SK-N-SH treated with all-trans-retinoic acid at 6 μM for 48 hours (cell line): ENCODE measurements around the gene AMER2.

Experiments
- ATAC-seq: fragments of 200-7000 bp; cut with Tn5 transposase; 3 replicates; pipeline ENCODE4 v1.9.1; 2020; ENCODE audit warnings: mild to moderate bottlenecking, moderate library complexity
- ARNTL ChIP-seq: fragments of 450-650 bp; formaldehyde crosslinking; IDR thresholded peaks from 2 replicates; pipeline ENCODE4 v1.5.0; 2020; ENCODE audit warnings: low read depth, mild to moderate bottlenecking, moderate library complexity, borderline replicate concordance
- CSDC2 ChIP-seq: fragments of 250-450 bp; sonication (Bioruptor Pico); IDR thresholded peaks from 2 replicates; pipeline ENCODE4 v1.5.0; 2020; ENCODE audit warnings: mild to moderate bottlenecking, moderate library complexity
- ESRRG ChIP-seq: fragments of 250-450 bp; sonication (Bioruptor Pico); IDR thresholded peaks from 2 replicates; pipeline ENCODE4 v1.6.1; 2021; ENCODE audit warnings: mild to moderate bottlenecking
- GLIS3 ChIP-seq: fragments of 250-450 bp; sonication (Bioruptor Pico); IDR thresholded peaks from 2 replicates; pipeline ENCODE4 v1.5.0; 2020; ENCODE audit warnings: mild to moderate bottlenecking, moderate library complexity
- ISL1 ChIP-seq: fragments of 250-450 bp; sonication (Bioruptor Pico); IDR thresholded peaks from 2 replicates; pipeline ENCODE4 v2.1.2; 2022; ENCODE audit warnings: mild to moderate bottlenecking, moderate library complexity
- OSR1 ChIP-seq: fragments of 250-450 bp; sonication (Bioruptor Pico); IDR thresholded peaks from 2 replicates; pipeline ENCODE4 v1.8.0; 2022; ENCODE audit warnings: moderate library complexity, mild to moderate bottlenecking, inconsistent platforms
- POU6F1 ChIP-seq: fragments of 250-450 bp; sonication (Bioruptor Pico); IDR thresholded peaks from 2 replicates; pipeline ENCODE4 v1.8.0; 2021; ENCODE audit warnings: low read depth, mild to moderate bottlenecking, moderate library complexity, borderline replicate concordance
- RARB ChIP-seq: fragments of 250-450 bp; sonication (Bioruptor Pico); IDR thresholded peaks from 2 replicates; pipeline ENCODE4 v1.8.0; 2021; ENCODE audit warnings: mild to moderate bottlenecking, moderate library complexity
- SNAI2 ChIP-seq: fragments of 250-450 bp; sonication (Bioruptor Pico); IDR thresholded peaks from 2 replicates; pipeline ENCODE4 v1.5.0; 2020; ENCODE audit warnings: mild to moderate bottlenecking, moderate library complexity
- TCF4 ChIP-seq: fragments of 250-450 bp; sonication (Bioruptor Pico); IDR thresholded peaks from 2 replicates; pipeline ENCODE4 v1.8.0; 2021; ENCODE audit warnings: mild to moderate bottlenecking, moderate library complexity, borderline replicate concordance
- TOX ChIP-seq: fragments of 250-450 bp; sonication (Bioruptor Pico); IDR thresholded peaks from 2 replicates; pipeline ENCODE4 v1.8.0; 2021; ENCODE audit warnings: mild to moderate bottlenecking, moderate library complexity, borderline replicate concordance
- TSHZ2 ChIP-seq: fragments of 250-450 bp; sonication (Bioruptor Pico); IDR thresholded peaks from 2 replicates; pipeline ENCODE4 v1.5.0; 2020; ENCODE audit warnings: mild to moderate bottlenecking, moderate library complexity
- ZFP3 ChIP-seq: fragments of 250-450 bp; sonication (Bioruptor Pico); IDR thresholded peaks from 2 replicates; pipeline ENCODE4 v1.5.0; 2020; ENCODE audit warnings: mild to moderate bottlenecking, moderate library complexity
- ZFP30 ChIP-seq: fragments of 450-650 bp; formaldehyde crosslinking; IDR thresholded peaks from 2 replicates; pipeline ENCODE4 v1.5.0; 2022; ENCODE audit warnings: mild to moderate bottlenecking, moderate library complexity
- ZNF565 ChIP-seq: fragments of 450-650 bp; formaldehyde crosslinking; conservative IDR thresholded peaks from 2 replicates; pipeline ENCODE4 v1.5.0; 2020; ENCODE audit warnings: low read depth, mild to moderate bottlenecking, moderate library complexity
- ZNF70 ChIP-seq: fragments of 450-650 bp; formaldehyde crosslinking; IDR thresholded peaks from 2 replicates; pipeline ENCODE4 v1.5.0; 2020; ENCODE audit warnings: mild to moderate bottlenecking, moderate library complexity
- ZNF8 ChIP-seq: fragments of 450-650 bp; formaldehyde crosslinking; IDR thresholded peaks from 2 replicates; pipeline ENCODE4 v1.5.0; 2020; ENCODE audit warnings: mild to moderate bottlenecking, moderate library complexity
- TF ChIP-seq, protein P1 (sequence below): fragments of 250-450 bp; sonication (Bioruptor Pico); IDR thresholded peaks from 2 replicates; pipeline ENCODE4 v1.5.1; 2021; ENCODE audit warnings: mild to moderate bottlenecking, moderate library complexity
- TF ChIP-seq, protein P2 (sequence below): fragments of 250-450 bp; sonication (Bioruptor Pico); IDR thresholded peaks from 2 replicates; pipeline ENCODE4 v1.5.1; 2020; ENCODE audit warnings: low read depth, mild to moderate bottlenecking, moderate library complexity

AMER2 gene

DNA sequence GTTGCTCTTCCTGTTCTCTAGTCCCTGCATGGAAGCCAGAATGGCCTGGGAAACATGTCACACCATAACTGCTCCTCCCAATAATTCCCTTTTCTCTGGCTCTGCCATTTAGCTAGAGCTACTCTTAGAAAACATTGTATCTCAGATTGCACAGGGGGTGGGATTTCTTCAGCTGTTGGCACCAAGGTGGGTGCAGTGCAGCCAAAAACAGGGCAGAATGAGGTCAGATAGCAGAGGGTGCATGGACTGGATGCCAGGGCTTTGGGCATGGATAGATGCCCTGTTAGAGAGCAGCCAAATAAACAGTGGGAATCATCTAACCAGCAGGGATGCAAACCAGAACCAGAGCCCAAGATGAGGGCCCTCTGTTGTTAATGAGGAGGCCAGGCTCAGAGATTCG, 4.9 kb upstream of the AMER2 start:
- TF ChIP-seq SNAI2 (CRISPR knock-in tag) (no peak), GLIS3 (CRISPR knock-in tag) (no peak), TSHZ2 (CRISPR knock-in tag) (no peak), TCF4 (CRISPR knock-in tag) (no peak), ARNTL (no peak), OSR1 (CRISPR knock-in tag) (no peak), CSDC2 (no peak), ZNF565 (CRISPR knock-in tag) (no peak)
- TF ChIP-seq, protein P1, sequence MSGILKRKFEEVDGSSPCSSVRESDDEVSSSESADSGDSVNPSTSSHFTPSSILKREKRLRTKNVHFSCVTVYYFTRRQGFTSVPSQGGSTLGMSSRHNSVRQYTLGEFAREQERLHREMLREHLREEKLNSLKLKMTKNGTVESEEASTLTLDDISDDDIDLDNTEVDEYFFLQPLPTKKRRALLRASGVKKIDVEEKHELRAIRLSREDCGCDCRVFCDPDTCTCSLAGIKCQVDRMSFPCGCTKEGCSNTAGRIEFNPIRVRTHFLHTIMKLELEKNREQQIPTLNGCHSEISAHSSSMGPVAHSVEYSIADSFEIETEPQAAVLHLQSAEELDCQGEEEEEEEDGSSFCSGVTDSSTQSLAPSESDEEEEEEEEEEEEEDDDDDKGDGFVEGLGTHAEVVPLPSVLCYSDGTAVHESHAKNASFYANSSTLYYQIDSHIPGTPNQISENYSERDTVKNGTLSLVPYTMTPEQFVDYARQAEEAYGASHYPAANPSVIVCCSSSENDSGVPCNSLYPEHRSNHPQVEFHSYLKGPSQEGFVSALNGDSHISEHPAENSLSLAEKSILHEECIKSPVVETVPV, result no peak
- ATAC-seq, result no peak

GRCh38 chr13:25175431-25175830, 3.3 kb upstream of the AMER2 start:
- ATAC-seq, result no peak
- TF ChIP-seq TSHZ2 (CRISPR knock-in tag) (no peak), ZFP3 (no peak), SNAI2 (CRISPR knock-in tag) (no peak), POU6F1 (CRISPR knock-in tag) (no peak), TCF4 (CRISPR knock-in tag) (no peak), OSR1 (CRISPR knock-in tag) (no peak), ARNTL (no peak), RARB (no peak), ESRRG (no peak), ISL1 (CRISPR knock-in tag) (no peak), ZNF70 (no peak), TOX (CRISPR knock-in tag) (no peak), CSDC2 (no peak), ZFP30 (no peak)
- TF ChIP-seq, protein P1, result no peak
- TF ChIP-seq, protein P2, sequence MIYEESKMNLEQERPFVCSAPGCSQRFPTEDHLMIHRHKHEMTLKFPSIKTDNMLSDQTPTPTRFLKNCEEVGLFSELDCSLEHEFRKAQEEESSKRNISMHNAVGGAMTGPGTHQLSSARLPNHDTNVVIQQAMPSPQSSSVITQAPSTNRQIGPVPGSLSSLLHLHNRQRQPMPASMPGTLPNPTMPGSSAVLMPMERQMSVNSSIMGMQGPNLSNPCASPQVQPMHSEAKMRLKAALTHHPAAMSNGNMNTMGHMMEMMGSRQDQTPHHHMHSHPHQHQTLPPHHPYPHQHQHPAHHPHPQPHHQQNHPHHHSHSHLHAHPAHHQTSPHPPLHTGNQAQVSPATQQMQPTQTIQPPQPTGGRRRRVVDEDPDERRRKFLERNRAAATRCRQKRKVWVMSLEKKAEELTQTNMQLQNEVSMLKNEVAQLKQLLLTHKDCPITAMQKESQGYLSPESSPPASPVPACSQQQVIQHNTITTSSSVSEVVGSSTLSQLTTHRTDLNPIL, result no peak

GRCh38 chr13:25175026-25175425, 2.9 kb upstream of the AMER2 start:
- no peak for ATAC-seq

More at GRCh38 chr13:25175026-25175425, 2.9 kb upstream of the AMER2 start:
- TF ChIP-seq ESRRG (no peak), ZNF8 (CRISPR knock-in tag) (no peak), ZNF565 (CRISPR knock-in tag) (no peak)
